Ascending aorta (tissue), 2 donors: ENCODE data around the gene ACBD6. TPM values are rescaled to one million over a fixed set of nuclear protein-coding genes. Genes with fewer than 3 reads are reported as not detected.

Source experiments
- DNase-seq, 2 donors: peaks; one replicate each; pipeline ENCODE4 v3.0.0-alpha.2; 2019; ENCODE audit warnings: low spot score in 2 of 2
- H3K27ac ChIP-seq, 2 donors: fragments of 200-600 bp; sonication (generic); one replicate each; pipeline ENCODE4 v1.5.1; 2016 to 2017; ENCODE audit warnings: mild to moderate bottlenecking in 1 of 2
- H3K27me3 ChIP-seq: fragments of 200-600 bp; sonication (generic); one replicate; pipeline ENCODE4 v1.5.1; 2017
- H3K36me3 ChIP-seq, 2 donors: fragments of 200-600 bp; sonication (generic); one replicate each; pipeline ENCODE4 v1.5.1; 2016
- H3K4me1 ChIP-seq, 2 donors: fragments of 200-600 bp; sonication (generic); one replicate each; pipeline ENCODE4 v1.5.1; 2016 to 2017; ENCODE audit warnings: mild to moderate bottlenecking in 1 of 2
- H3K4me3 ChIP-seq, 2 donors: fragments of 200-600 bp; sonication (generic); one replicate each; pipeline ENCODE4 v1.5.1; 2016 to 2017; ENCODE audit warnings: mild to moderate bottlenecking in 1 of 2
- H3K9me3 ChIP-seq, 2 donors: fragments of 200-600 bp; sonication (generic); one replicate each; pipeline ENCODE4 v1.5.1; 2016
- CTCF ChIP-seq, 3 experiments: fragments of 200-600 bp in 2 of 3; fragments of 450-650 bp in 1 of 3; sonication (generic) in 2 of 3; IDR thresholded peaks; one replicate each; pipeline ENCODE4 v1.5.1; 2016 to 2019; ENCODE audit warnings: antibody characterized with exemption in 3 of 3, mild to moderate bottlenecking in 1 of 3, moderate library complexity in 1 of 3
- intact Hi-C: fragments of 100-400 bp; cut with DNase I; formaldehyde crosslinking; loops from one replicate; pipeline ENCODE4 v1.15.1; 2023
- total RNA-seq: library from RNA; depleted of rRNA; stranded (reverse); fragments of >200 nt; gene quantifications from one replicate; pipeline ENCODE4 v1.1.0, GENCODE V29; 2016

ACBD6 gene
- total RNA-seq, 1 donor from 2014 or later = 67.7 TPM

GRCh38 chr1:180507795-180508724 lies 5.7 kb upstream of the ACBD6 start:
- Histone ChIP-seq H3K27me3 (no peaks in the 10 kb centered on the region), H3K4me1 (peaks cover 0 to 5% of the 10 kb centered on the region in 2 donors), H3K27ac (no peak overlapping the region), H3K36me3 (no peaks in the 10 kb centered on the region), H3K9me3 (no peaks in the 10 kb centered on the region), H3K4me3 (no peak overlapping the region)
- intact Hi-C loops = loop anchor here (10.0 kb wide), 1 partner anchor 517 kb away; the partner anchor contains the start of gene STX6
- TF ChIP-seq CTCF (IDR thresholded peaks at IDR 0.05) = no peak
- no peak for DNase-seq

GRCh38 chr1:180505732-180506335 lies 3.5 kb upstream of the ACBD6 start:
- no peak for TF ChIP-seq CTCF (IDR thresholded peaks at IDR 0.05)
- no peak for DNase-seq
- intact Hi-C loops = loop anchor here (10.0 kb wide), 1 partner anchor 519 kb away; the partner anchor contains the start of gene STX6
- Histone ChIP-seq H3K4me3 (no peak overlapping the region), H3K9me3 (no peaks in the 10 kb centered on the region), H3K27me3 (no peaks in the 10 kb centered on the region), H3K4me1 (peaks cover 0 to 7% of the 10 kb centered on the region in 2 donors), H3K27ac (no peak overlapping the region), H3K36me3 (no peaks in the 10 kb centered on the region)

- intact Hi-C loops = loop anchor here (5.0 to 10.0 kb wide), 2 partner anchors 521 to 648 kb away; partner anchors contain the start of gene STX6
- no peak for DNase-seq
- peaks cover 0 to 7% of the 10 kb centered on the region in 2 donors for H3K4me1 ChIP-seq
- no peak overlapping the region for H3K4me3 ChIP-seq
- no peaks in the 10 kb centered on the region for H3K36me3 ChIP-seq
- H3K27ac ChIP-seq = no peak overlapping the region
- no peaks in the 10 kb centered on the region for H3K27me3 ChIP-seq
- no peak for TF ChIP-seq CTCF (IDR thresholded peaks at IDR 0.05)
- H3K9me3 ChIP-seq = no peaks in the 10 kb centered on the region
These were observed 1.8 kb upstream of the ACBD6 start for GRCh38 chr1:180504186-180504585.

DNA sequence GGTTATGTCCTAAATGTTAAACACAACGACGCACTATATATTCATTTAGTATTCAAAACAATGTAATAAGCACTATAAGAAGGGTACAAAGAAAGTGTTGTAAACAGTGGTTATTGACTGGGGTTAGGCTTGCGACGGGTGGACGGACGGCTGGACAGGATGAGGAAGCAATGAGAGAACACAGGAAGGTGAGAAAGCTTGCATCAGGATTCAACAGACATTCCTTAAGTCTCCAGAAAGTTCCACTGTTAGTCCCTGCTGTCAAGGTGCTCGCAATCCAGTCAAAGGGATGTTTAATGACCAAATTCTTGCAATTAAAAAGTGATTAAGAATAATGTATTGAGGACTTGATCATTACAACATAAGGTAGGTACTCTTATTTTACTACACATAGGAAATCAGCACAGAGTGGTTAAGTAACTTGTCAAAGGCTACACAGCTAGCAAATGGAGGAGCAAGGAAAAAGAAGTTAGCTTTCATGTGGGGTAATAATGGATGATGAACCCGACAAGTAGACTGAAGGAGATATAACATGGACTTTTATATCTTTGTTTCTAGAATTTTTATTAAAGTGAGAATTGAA lies 994 bp upstream of the ACBD6 start:
- no peak for TF ChIP-seq CTCF (IDR thresholded peaks at IDR 0.05)

DNA sequence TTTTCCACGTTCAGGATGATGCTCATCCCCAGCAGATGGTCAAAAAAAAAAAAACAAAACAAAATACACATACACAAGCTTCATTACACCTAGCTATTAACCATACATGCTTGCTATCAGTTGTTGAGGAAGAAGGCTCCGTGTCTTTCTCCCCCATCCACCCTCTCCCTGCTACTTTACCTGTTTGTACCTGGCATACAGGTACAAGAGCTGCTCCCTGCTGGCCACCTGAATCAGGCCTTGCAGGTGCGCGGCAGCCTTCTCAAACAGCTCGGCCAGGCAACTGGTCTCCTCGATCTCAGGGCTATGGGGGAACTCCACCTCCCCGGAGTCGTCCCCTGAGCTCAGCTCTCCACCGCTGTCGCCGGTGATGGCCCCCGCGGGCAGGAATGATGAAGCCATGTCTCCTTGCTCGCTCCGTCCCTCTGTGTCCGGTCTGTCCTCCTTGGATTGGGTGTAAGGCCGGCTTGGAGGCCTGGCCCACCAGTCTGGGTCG lies 464 bp downstream of the ACBD6 start:
- Histone ChIP-seq H3K27ac (peak overlapping the region; percentile 82 to 87), H3K9me3 (no peaks in the 10 kb centered on the region), H3K4me3 (peak overlapping the region; percentile 80 to 86), H3K4me1 (peaks cover 0 to 11% of the 10 kb centered on the region in 2 donors), H3K27me3 (no peaks in the 10 kb centered on the region), H3K36me3 (no peaks in the 10 kb centered on the region)
- DNase-seq = peak in 1 of 2 donors; percentile 79
- no peak for TF ChIP-seq CTCF (IDR thresholded peaks at IDR 0.05)
- intact Hi-C loops = loop anchor here (5.0 to 10.0 kb wide), 2 partner anchors 523 to 650 kb away; partner anchors contain the start of gene STX6

More for the DNA sequence above, 994 bp upstream of the ACBD6 start:
- H3K27me3 ChIP-seq = no peaks in the 10 kb centered on the region
- no peak for DNase-seq
- intact Hi-C loops = loop anchor here (5.0 to 10.0 kb wide), 2 partner anchors 521 to 649 kb away; partner anchors contain the start of gene STX6
- peak overlapping the region; percentile 80 to 86 for H3K4me3 ChIP-seq
- peak overlapping the region; percentile 82 to 87 for H3K27ac ChIP-seq
- peaks cover 0 to 11% of the 10 kb centered on the region in 2 donors for H3K4me1 ChIP-seq
- H3K36me3 ChIP-seq = no peaks in the 10 kb centered on the region
- H3K9me3 ChIP-seq = no peaks in the 10 kb centered on the region
